GM10248 (cell line): ENCODE measurements around the gene ACTL6A.

Experiments used
- CTCF ChIA-PET: fragments of 300-600 bp; sonication (Branson Sonifier 250); formaldehyde crosslinking; extraction: SDS; loops from one replicate; lab custom pipeline; 2021; ENCODE audit warnings: antibody characterized with exemption; lab: Yijun Ruan, JAX
- POLR2A ChIA-PET: fragments of 350-650 bp; sonication (Branson Sonifier 250); formaldehyde crosslinking; extraction: SDS; loops from one replicate; lab custom pipeline; 2020; ENCODE audit warnings: antibody characterized with exemption; lab: Yijun Ruan, JAX
- DNase-seq: peaks from one replicate; pipeline ENCODE4 v3.0.0; 2012; ENCODE audit errors: extremely low spot score
- CTCF ChIP-seq: IDR thresholded peaks from 2 replicates; pipeline ENCODE4 v1.5.1; 2012; ENCODE audit warnings: mild to moderate bottlenecking, low read depth; ENCODE audit errors: extremely low read depth, missing control alignments, control extremely low read depth

Gene ACTL6A

GRCh38 chr3:179613807-179614206, 51.1 kb downstream of the ACTL6A start:
- POLR2A ChIA-PET, result no interaction called here

GRCh38 chr3:179615458-179616173, 52.9 kb downstream of the ACTL6A start:
- ChIA-PET CTCF (interaction anchor here (1.4 to 2.2 kb wide), 3 partner anchors 11 to 34 kb away, joined by 4 to 8 read pairs (median 6); partner anchors contain the start of genes MRPL47 and NDUFB5), POLR2A (no interaction called here)
- TF ChIP-seq CTCF, result no peak
- DNase-seq, result no peak

More at GRCh38 chr3:179613807-179614206, 51.1 kb downstream of the ACTL6A start:
- CTCF ChIA-PET, result interaction anchor here (1.6 kb wide), 1 partner anchor 56 kb away, joined by 3 read pairs; no protein-coding TSS in a partner anchor
- TF ChIP-seq CTCF, result no peak
- DNase-seq, result no peak

DNA sequence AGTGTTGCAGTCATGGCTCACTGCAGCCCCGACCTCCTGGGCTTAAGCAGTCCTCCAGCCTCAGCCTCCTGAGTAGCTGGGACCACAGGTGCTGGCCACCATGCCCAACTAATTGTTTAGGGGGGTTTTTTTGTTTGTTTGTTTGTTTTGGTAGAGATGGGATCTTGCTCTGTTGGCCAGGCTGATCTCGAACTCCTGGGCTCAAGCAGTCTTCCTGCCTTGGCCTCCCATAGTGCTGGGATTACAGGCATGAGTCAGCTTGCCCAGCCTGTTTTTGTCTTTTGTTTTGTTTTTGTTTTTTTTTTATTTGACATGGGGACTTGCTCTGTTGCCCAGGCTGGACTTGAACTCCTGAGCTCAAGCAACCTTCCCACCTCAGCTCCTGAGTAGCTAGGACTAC, 59.3 kb downstream of the ACTL6A start:
- CTCF ChIA-PET, result interaction anchor here (1.6 kb wide), 1 partner anchor 27 kb away, joined by 6 read pairs; no protein-coding TSS in a partner anchor
- no peak for DNase-seq
- TF ChIP-seq CTCF, result no peak
- POLR2A ChIA-PET, result no interaction called here

- no peak for DNase-seq
- POLR2A ChIA-PET, result no interaction called here
- no peak for TF ChIP-seq CTCF
Measured at GRCh38 chr3:179624451-179624850, 61.7 kb downstream of the ACTL6A start.

GRCh38 chr3:179630753-179631451, 68.2 kb downstream of the ACTL6A start:
- POLR2A ChIA-PET, result no interaction called here
- CTCF ChIA-PET, result interaction anchor here (2.2 kb wide), 1 partner anchor 19 kb away, joined by 7 read pairs; no protein-coding TSS in a partner anchor
- TF ChIP-seq CTCF, result no peak
- DNase-seq, result no peak

More at GRCh38 chr3:179624451-179624850, 61.7 kb downstream of the ACTL6A start:
- CTCF ChIA-PET, result no interaction called here
